Vagina (tissue), 2 donors: ENCODE results near the gene PSMA7.

Experiments
- POLR2A ChIP-seq, 2 donors: fragments of 450-650 bp; IDR thresholded peaks; one replicate each; pipeline ENCODE4 v1.6.1; 2017; ENCODE audit warnings: antibody characterized with exemption in 2 of 2, mild to moderate bottlenecking in 2 of 2, moderate library complexity in 2 of 2
- TF ChIP-seq, protein P1 (sequence below), 3 experiments: fragments of 450-650 bp in 2 of 3; fragments of 200-600 bp in 1 of 3; sonication (generic) in 1 of 3; IDR thresholded peaks; one replicate each; pipeline ENCODE4 v1.5.1; 2017 to 2019; ENCODE audit warnings: antibody characterized with exemption in 3 of 3, mild to moderate bottlenecking in 2 of 3, moderate library complexity in 2 of 3

- TF ChIP-seq, protein P1, sequence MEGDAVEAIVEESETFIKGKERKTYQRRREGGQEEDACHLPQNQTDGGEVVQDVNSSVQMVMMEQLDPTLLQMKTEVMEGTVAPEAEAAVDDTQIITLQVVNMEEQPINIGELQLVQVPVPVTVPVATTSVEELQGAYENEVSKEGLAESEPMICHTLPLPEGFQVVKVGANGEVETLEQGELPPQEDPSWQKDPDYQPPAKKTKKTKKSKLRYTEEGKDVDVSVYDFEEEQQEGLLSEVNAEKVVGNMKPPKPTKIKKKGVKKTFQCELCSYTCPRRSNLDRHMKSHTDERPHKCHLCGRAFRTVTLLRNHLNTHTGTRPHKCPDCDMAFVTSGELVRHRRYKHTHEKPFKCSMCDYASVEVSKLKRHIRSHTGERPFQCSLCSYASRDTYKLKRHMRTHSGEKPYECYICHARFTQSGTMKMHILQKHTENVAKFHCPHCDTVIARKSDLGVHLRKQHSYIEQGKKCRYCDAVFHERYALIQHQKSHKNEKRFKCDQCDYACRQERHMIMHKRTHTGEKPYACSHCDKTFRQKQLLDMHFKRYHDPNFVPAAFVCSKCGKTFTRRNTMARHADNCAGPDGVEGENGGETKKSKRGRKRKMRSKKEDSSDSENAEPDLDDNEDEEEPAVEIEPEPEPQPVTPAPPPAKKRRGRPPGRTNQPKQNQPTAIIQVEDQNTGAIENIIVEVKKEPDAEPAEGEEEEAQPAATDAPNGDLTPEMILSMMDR (IDR thresholded peaks at IDR 0.05) = no peak
- no peak for TF ChIP-seq POLR2A (IDR thresholded peaks at IDR 0.05)
Observed at GRCh38 chr20:62137478-62138203, 5.6 kb downstream of the PSMA7 start.
